Fibroblast of the aortic adventitia (primary cell): ENCODE results near the gene SPIRE2. TPM values are rescaled to one million over a fixed set of nuclear protein-coding genes. Genes with fewer than 3 reads are reported as not detected.
A peak's percentile ranks its signal among the peaks of the same experiment; 100 is the strongest.
"Not testable (repeated sequence)": the region's sequence is repeated elsewhere in the genome, so short reads cannot be mapped to it uniquely, and the experiment has no call there.

ENCODE experiments used
- DNase-seq: peaks from one replicate; pipeline ENCODE4 v3.0.0-alpha.2; 2010; ENCODE audit warnings: low read depth
- H3K4me3 ChIP-seq: 2 replicates; pipeline ENCODE4 v1.5.1; 2011; ENCODE audit warnings: low read depth, mild to moderate bottlenecking, control low read depth, low read length, moderate library complexity
- total RNA-seq: library from RNA; depleted of rRNA; stranded (reverse); fragments of >200 nt; gene quantifications from 2 replicates; pipeline ENCODE4 v1.2.3, GENCODE V29; 2012; ENCODE audit warnings: low replicate concordance
- TF ChIP-seq, protein P1 (sequence below): IDR thresholded peaks from 2 replicates; pipeline ENCODE4 v1.5.1; 2011; ENCODE audit warnings: mild to moderate bottlenecking, low read length, control low read depth, inconsistent platforms; ENCODE audit not compliant: insufficient read depth

SPIRE2 gene
- total RNA-seq, 1 donor: 2.5 TPM

DNA sequence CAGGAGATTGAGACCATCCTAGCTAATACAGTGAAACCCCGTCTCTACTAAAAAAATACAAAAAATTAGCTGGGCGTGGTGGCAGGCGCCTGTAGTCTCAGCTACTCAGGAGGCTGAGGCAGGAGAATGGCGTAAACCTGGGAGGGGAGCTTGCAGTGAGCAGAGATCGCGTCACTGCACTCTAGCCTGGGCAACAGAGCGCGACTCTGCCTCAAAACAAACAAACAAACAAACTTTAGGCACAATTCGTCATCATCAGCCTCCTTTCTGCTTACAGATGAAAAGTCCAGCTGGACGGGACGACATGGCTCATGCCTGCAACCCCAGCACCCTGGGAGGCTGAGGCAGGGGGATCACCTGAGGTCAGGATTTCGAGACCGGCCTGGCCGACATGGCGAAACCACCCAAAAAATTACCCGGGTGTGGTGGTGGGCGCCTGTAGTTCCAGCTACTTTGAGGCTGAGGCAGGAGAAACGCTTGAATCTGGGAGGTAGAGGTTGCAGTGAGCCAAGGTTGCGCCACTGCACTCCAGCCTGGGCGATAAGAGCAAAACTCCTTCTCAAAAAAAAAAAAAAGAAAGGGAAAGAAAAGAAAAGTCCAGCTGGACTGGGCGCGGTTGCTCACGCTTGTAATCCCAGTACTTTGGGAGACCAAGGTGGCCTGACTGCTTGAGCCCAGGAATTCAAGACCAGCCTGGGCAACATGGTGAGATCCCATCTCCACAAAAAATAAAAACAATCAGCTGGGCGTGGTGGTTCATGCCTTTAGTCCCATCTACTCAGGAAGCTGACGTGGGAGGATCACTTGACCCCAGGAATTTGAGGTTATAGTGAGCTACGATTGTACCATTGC, 1.5 kb upstream of the SPIRE2 start:
- no peak for DNase-seq
- no peak overlapping the region for H3K4me3 ChIP-seq
- TF ChIP-seq, protein P1, sequence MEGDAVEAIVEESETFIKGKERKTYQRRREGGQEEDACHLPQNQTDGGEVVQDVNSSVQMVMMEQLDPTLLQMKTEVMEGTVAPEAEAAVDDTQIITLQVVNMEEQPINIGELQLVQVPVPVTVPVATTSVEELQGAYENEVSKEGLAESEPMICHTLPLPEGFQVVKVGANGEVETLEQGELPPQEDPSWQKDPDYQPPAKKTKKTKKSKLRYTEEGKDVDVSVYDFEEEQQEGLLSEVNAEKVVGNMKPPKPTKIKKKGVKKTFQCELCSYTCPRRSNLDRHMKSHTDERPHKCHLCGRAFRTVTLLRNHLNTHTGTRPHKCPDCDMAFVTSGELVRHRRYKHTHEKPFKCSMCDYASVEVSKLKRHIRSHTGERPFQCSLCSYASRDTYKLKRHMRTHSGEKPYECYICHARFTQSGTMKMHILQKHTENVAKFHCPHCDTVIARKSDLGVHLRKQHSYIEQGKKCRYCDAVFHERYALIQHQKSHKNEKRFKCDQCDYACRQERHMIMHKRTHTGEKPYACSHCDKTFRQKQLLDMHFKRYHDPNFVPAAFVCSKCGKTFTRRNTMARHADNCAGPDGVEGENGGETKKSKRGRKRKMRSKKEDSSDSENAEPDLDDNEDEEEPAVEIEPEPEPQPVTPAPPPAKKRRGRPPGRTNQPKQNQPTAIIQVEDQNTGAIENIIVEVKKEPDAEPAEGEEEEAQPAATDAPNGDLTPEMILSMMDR: no peak

DNA sequence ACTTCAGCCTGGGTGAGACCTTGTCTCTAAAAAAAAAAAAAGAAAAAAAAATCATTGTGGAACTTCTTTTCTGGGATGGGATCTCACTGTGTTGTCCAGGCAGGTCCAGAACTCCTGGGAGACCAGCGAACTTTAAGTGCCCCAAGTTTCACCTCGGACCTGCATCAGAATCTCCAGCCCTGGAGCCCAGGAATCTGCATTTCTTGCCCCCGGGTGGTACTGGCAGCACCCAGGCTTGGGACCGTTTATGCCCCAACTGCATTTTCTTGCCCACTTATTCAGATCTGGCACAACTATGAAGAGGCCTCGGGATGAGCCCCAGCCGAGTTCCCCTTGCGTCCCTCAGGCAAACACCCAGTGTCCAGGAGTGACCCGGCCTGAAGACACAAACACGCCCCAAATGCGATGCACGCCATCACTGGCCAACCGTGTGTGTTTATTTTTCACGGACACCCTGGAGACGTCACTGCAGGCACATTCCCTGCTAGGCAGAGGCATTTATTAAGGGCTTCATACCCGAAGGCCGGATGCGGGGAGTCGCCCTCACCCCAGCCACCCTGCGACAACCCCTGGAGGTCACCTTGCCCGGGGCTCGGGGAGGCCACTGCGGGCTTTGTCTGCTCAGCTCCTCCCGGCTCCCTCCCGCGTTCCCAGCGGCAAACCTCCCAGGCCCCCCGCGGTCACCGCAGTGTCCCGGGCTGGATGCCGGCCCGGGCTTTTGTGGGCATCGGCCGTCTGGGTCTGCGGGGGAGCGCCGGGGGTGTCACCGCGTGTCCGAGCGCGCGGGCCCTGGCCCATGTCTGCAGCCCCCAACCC, 684 bp upstream of the SPIRE2 start:
- H3K4me3 ChIP-seq: peak overlapping the region; percentile 65
- DNase-seq: peak; percentile 49
- TF ChIP-seq, protein P1: no peak

DNA sequence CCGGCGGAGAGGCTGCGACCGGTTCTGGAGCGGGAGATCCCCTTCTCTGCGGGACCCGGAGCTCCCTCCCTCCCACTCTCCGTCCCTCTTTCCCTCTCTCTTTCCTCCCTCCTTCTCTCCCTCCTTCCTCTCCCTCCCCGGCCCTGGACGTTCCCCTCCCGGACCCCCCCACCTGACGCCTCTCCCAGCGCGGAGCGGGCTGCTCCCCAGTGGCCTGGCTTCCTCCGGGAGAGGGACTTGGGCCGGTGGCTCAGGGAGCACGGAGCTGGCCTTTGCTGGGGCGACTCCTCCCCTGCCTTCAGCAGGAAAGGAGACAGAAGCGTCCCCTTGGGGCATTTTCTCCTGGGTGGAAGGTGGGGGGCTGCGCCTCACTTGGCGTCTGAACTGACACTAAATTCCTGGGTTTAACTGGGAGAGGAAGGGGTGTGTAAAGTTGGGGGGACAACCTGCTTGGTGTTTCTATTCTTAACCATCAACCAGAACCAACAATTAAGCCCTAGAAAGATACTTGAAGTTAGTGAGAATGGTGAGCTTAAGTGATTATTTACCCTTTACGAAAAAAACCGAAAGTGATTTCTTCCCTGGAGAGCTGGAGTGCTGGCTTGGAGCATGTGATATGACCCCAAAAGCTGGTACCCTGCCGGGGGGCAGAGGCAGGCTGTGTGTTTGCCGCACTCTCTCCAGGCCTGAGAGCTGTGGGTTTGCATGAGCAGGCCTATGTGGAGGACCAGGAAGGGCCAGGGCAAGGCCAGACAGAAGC, 775 bp downstream of the SPIRE2 start:
- DNase-seq: no peak
- TF ChIP-seq, protein P1: no peak
- peak overlapping the region; percentile 61 for H3K4me3 ChIP-seq

- TF ChIP-seq, protein P1: no peak
- H3K4me3 ChIP-seq: no peak overlapping the region
- no peak for DNase-seq
These were observed 1.6 kb downstream of the SPIRE2 start for GRCh38 chr16:89829630-89830437.

GRCh38 chr16:89831810-89832328, 3.6 kb downstream of the SPIRE2 start:
- DNase-seq: no peak
- H3K4me3 ChIP-seq: no peak overlapping the region
- TF ChIP-seq, protein P1: no peak

DNA sequence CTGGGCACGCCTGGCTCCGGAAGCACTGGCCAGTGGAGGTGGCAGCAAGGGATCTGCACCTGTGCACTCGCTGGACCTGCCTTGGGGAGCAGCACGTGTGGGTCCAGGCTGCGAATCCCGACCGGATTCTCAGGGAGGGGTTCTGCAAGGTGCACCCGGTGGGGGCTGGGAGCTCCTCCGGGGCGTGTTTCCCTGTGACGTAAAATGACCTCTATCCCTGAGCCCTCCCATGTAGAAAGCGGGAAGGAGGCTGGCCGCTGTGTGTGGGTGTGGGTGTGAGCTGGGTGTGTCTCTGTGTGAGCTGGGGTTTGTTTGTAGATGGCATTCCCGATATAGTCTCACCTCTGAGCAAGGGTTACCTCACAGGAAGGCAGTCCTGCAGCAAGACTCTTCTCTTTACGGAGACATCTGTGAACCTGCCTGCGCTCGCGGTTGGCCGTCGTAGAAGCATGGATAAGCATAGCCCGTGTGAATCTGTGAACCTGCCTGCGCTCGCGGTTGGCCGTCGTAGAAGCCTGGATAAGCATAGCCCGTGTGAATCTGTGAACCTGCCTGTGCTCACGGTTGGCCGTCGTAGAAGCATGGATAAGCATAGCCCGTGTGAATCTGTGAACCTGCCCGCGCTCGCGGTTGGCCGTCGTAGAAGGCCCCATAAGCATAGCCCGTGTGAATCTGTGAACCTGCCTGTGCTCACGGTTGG, 5.5 kb downstream of the SPIRE2 start:
- not testable (repeated sequence) for H3K4me3 ChIP-seq, DNase-seq

- not testable (repeated sequence) for DNase-seq, H3K4me3 ChIP-seq
These were observed 6.6 kb downstream of the SPIRE2 start for GRCh38 chr16:89834813-89835363.

DNA sequence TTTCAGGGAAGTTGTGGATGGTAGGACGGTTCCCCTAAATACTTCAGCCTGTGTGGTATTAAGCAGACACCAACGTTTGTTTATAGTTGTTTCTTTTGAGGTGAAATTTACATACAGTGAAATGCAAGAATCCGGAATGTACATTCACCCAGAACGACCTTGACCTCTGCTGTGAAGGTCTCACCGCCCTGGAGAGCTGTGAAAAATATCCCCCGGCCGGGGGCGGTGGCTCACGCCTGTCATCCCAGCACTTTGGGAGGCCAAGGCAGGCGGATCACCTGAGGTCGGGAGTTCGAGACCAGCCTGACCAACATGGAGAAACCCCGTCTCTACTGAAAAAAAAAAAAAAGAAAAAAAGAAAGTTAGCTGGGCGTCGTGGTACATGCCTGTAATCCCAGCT, 8.2 kb downstream of the SPIRE2 start:
- not testable (repeated sequence) for H3K4me3 ChIP-seq, DNase-seq
